GM12891 (cell line): Measurements from ENCODE around the gene GNAQ.

Experiments
- POLR2A ChIP-seq: IDR thresholded peaks from 2 replicates; pipeline ENCODE4 v1.6.1; 2011; ENCODE audit warnings: low read depth, low read length, control low read depth
- TAF1 ChIP-seq: IDR thresholded peaks from 2 replicates; pipeline ENCODE4 v1.6.1; 2011; ENCODE audit warnings: low read depth, low read length, control low read depth

DNA sequence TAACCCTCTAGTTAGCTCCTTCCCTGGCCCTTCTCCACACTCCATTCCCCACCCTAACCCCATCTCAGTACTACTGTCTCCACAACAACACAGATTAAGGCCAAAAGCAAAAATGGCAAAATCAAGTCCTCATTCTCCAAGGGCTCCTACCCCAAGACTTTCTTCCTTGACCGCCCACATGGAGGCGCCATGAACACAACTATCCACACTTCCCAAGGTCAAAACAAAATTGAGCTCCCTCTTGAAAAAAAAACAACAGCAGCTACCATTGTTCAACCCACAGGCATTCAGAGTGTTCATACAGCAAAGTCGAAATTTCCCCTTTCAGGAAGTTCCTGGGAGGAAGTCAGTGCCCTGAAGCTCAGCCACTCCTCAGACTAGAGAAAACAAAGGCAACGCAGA is 54.4 kb downstream of the GNAQ start:
- no peak for TF ChIP-seq POLR2A
- TF ChIP-seq TAF1 = no peak
